Endothelial cell of umbilical vein (primary cell): Measurements from ENCODE around the gene ATP2B2.

Source experiments
- CTCF ChIP-seq, 2 donors: IDR thresholded peaks; 1 replicate in 1 of 2; 2 replicates in 1 of 2; pipeline ENCODE4 v1.5.1; 2011; ENCODE audit warnings: low read length in 2 of 2, mild to moderate bottlenecking in 2 of 2, moderate library complexity in 2 of 2, control low read depth in 1 of 2, inconsistent platforms in 1 of 2, low read depth in 1 of 2; ENCODE audit not compliant: insufficient read depth in 1 of 2; ENCODE audit errors: extremely low read depth in 1 of 2
- EZH2 ChIP-seq: IDR thresholded peaks from 2 replicates; pipeline ENCODE4 v1.6.1; 2012; ENCODE audit warnings: borderline replicate concordance, low read depth, mild to moderate bottlenecking, moderate library complexity, low read length, inconsistent platforms; ENCODE audit not compliant: severe bottlenecking
- FOS ChIP-seq: IDR thresholded peaks from 2 replicates; pipeline ENCODE4 v1.6.1; 2011; ENCODE audit warnings: mild to moderate bottlenecking, low read length, moderate library complexity, borderline replicate concordance; ENCODE audit not compliant: insufficient read depth
- JUN ChIP-seq: IDR thresholded peaks from 2 replicates; pipeline ENCODE4 v1.6.1; 2011; ENCODE audit warnings: borderline replicate concordance, low read depth; ENCODE audit not compliant: insufficient read length, insufficient read depth
- MAX ChIP-seq: IDR thresholded peaks from 2 replicates; pipeline ENCODE4 v1.6.1; 2011; ENCODE audit not compliant: insufficient read depth, insufficient read length
- MYC ChIP-seq: IDR thresholded peaks from one replicate; pipeline ENCODE4 v1.6.1; 2011; ENCODE audit warnings: mild to moderate bottlenecking, low read depth, low read length
- POLR2A ChIP-seq: IDR thresholded peaks from 2 replicates; pipeline ENCODE4 v1.6.1; 2012; ENCODE audit warnings: low read depth, mild to moderate bottlenecking, control low read depth, low read length
- POLR2AphosphoS5 ChIP-seq: IDR thresholded peaks from 2 replicates; pipeline ENCODE4 v1.6.1; 2012; ENCODE audit warnings: low read depth, mild to moderate bottlenecking, control low read depth, low read length, moderate library complexity; ENCODE audit not compliant: insufficient read depth

DNA sequence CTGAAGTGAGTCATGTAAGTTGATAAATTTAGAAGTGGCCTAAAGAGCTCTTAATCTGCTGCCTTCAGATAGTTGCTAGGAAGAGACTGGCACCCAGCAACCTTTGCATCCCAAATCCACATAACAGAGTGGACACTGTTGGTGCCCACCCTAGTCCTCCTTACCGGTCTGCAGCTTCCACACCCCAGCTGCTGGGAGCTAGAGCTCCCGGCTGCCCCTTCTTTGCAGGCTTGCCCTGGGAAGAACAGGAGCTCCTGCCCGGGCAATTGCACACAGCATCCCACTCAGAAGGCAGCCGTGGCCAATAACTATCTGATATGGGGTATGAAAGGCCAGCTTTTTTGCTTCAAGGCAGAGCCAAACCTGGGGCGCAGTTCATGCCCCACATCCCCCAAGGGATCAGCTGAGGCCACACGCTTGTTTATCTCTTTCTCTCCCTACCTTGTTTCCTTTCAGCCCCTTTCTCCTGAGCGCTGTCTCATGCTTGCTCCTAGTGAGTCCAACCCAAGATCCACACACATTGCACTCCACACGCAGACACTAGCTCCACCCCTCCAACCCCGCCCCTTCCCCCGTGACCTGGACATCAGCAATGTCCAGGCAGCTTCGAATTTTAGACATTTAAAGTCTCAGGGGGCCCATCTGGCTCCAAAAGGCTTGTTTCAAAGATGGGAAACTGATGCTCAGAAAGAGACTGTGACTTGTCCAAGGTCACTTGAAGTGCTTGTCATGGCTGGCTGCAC lies 9.1 kb downstream of the ATP2B2 start:
- TF ChIP-seq CTCF (IDR thresholded peaks at IDR 0.05; ENCODE audit: extremely low read depth in 1 of 2, insufficient read depth in 1 of 2, low read depth in 1 of 2, low read length in 2 of 2) (no peak), MYC (no peak), POLR2AphosphoS5 (no peak), POLR2A (no peak), EZH2 (no peak), MAX (no peak), JUN (no peak), FOS (no peak)
